ENCODE data around the gene HOMER2.

HOMER2 gene

DNA sequence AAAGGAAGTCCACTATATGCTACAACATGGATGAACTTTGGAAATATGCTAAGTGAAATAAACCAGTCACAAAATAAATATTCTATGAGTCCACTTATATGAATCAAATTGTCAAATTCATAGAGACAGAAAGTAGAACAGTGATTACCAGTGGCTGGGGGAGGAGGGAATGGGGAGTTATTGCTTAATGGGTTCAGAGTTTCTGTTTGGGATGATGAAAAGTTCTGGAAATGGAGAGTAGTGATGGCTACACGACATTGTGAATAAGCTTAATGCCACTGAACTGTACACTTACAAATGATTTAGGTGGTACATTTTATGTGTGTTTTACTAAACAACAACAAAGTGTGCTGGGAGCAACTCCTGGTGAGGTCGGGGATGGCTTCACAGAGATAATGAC is 38.1 kb downstream of the HOMER2 start:
- Histone ChIP-seq H3K9me3 (no peaks in the 10 kb centered on the region), H3K4me3 (ENCODE audit: low read depth in 1 of 2, low read length in 1 of 2) (no peak overlapping the region), H3K27ac (no peak overlapping the region), H3K27me3 (no peaks in the 10 kb centered on the region), H3K36me3 (no peaks in the 10 kb centered on the region), H3K4me1 (ENCODE audit: control insufficient read depth in 1 of 2, insufficient read depth in 1 of 2, low read depth in 1 of 2, low read length in 1 of 2) (no peaks in the 10 kb centered on the region)
- TF ChIP-seq, protein P1, sequence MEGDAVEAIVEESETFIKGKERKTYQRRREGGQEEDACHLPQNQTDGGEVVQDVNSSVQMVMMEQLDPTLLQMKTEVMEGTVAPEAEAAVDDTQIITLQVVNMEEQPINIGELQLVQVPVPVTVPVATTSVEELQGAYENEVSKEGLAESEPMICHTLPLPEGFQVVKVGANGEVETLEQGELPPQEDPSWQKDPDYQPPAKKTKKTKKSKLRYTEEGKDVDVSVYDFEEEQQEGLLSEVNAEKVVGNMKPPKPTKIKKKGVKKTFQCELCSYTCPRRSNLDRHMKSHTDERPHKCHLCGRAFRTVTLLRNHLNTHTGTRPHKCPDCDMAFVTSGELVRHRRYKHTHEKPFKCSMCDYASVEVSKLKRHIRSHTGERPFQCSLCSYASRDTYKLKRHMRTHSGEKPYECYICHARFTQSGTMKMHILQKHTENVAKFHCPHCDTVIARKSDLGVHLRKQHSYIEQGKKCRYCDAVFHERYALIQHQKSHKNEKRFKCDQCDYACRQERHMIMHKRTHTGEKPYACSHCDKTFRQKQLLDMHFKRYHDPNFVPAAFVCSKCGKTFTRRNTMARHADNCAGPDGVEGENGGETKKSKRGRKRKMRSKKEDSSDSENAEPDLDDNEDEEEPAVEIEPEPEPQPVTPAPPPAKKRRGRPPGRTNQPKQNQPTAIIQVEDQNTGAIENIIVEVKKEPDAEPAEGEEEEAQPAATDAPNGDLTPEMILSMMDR (IDR thresholded peaks at IDR 0.05), result no peak

DNA sequence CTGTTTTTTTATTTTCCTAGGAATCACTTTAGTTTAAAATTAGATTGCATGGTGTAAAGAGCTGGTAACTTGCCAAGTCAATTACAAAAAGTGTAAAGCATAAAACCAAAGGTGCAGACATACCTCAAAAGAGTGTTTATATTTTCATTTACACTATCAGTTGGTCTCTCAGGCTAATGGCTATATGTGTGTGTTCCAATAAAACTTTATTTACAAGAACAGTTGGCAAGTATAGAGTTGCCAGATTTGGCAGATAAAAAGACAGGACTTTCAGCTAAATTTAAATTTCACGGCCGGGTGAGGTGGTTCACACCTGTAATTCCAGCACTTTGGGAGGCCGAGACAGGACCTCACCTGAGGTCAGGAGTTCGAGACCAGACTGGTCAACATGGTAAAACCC is 41.1 kb downstream of the HOMER2 start:
- no peaks in the 10 kb centered on the region for H3K9me3 ChIP-seq
- H3K27me3 ChIP-seq, result no peaks in the 10 kb centered on the region
- no peaks in the 10 kb centered on the region for H3K4me1 ChIP-seq (ENCODE audit: control insufficient read depth in 1 of 2, insufficient read depth in 1 of 2, low read depth in 1 of 2, low read length in 1 of 2)
- no peak overlapping the region for H3K27ac ChIP-seq
- H3K36me3 ChIP-seq, result no peaks in the 10 kb centered on the region
- H3K4me3 ChIP-seq (ENCODE audit: low read depth in 1 of 2, low read length in 1 of 2), result no peak overlapping the region
- TF ChIP-seq, protein P1 (IDR thresholded peaks at IDR 0.05), result no peak

DNA sequence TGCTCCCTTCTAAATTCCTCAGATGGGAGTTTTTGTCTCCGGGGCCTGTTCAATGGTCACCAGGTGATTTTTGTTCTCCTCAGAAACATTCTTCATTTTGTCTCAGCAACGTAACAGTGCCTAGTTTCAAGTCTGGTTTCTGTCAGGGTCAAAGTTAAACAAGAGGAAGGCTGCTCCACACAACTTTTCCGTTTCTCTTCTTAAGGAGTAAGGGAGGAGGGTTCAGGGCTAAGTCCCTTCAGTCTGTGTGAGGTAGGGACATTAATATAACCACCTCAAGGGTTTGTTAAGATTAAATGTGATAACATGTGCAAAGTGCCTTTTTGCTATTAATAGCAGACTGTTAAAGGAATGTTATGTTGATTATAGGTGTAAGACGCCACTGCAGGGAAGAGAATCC is 41.8 kb downstream of the HOMER2 start:
- no peaks in the 10 kb centered on the region for H3K36me3 ChIP-seq
- TF ChIP-seq, protein P1 (IDR thresholded peaks at IDR 0.05), result no peak
- no peak overlapping the region for H3K27ac ChIP-seq

DNA sequence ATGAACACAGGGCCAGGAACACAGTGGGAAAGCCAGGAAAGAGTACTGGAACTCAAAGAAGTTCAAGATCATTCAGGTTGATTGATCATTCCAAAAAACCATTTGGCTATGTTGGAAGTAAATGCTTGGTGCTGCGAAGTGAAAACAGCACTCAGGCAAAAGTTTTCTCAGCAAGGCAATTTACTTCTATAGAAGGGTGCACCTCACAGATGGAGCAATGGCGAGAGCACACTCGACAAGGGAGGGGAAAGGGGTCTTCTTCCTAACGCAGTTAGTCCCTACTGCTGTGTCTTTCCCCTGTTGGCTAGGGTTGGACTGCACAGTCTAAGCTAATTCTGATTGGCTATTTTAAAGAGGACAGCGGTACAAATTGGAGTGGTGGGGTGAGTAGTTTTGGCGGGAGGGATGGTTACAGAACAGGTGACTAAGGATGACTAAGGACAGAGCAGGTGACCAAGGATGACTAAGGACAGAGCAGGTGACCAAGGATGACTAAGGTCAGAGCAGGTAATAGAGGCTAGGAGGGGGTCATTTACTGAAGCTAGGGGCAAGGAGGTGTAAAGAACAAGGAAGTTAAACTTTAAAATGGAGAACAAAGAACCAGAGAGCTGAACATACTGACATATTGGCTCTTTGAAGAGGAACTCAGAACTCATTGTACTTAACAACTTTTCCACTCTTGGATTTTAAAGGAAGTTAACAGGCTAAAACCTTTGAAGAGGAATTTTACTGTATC is 43.3 kb downstream of the HOMER2 start:
- Histone ChIP-seq H3K9me3 (no peaks in the 10 kb centered on the region), H3K27me3 (no peaks in the 10 kb centered on the region), H3K36me3 (no peaks in the 10 kb centered on the region), H3K4me3 (ENCODE audit: low read depth in 1 of 2, low read length in 1 of 2) (no peak overlapping the region), H3K27ac (no peak overlapping the region), H3K4me1 (ENCODE audit: control insufficient read depth in 1 of 2, insufficient read depth in 1 of 2, low read depth in 1 of 2, low read length in 1 of 2) (no peaks in the 10 kb centered on the region)
- TF ChIP-seq, protein P1 (IDR thresholded peaks at IDR 0.05), result no peak

More for the DNA sequence above, 41.8 kb downstream of the HOMER2 start:
- Histone ChIP-seq H3K9me3 (no peaks in the 10 kb centered on the region), H3K4me3 (ENCODE audit: low read depth in 1 of 2, low read length in 1 of 2) (no peak overlapping the region), H3K27me3 (no peaks in the 10 kb centered on the region), H3K4me1 (ENCODE audit: control insufficient read depth in 1 of 2, insufficient read depth in 1 of 2, low read depth in 1 of 2, low read length in 1 of 2) (no peaks in the 10 kb centered on the region)

DNA sequence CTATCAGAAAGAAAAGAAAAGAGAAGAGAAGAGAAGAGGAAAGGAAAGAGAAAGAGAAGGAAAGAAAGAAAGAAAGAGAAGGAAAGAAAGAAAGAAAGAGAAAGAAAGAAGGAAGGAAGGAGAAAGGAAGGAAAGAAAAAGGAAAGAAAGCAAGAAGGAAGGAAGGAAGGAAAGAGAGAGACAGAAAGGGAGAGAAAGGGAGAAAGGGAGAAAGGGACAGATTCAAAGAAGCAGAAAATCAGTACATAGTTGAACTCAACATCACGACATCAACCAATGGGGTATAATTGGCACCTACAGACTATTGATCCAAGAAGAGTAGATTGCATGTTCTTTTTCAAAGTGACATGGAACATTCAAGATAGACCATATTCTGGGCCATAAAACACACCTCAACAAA is 45.2 kb downstream of the HOMER2 start:
- TF ChIP-seq, protein P1 (IDR thresholded peaks at IDR 0.05), result no peak
- H3K9me3 ChIP-seq, result no peaks in the 10 kb centered on the region
- H3K27me3 ChIP-seq, result no peaks in the 10 kb centered on the region
- H3K27ac ChIP-seq, result no peak overlapping the region
- H3K36me3 ChIP-seq, result no peaks in the 10 kb centered on the region
- H3K4me1 ChIP-seq (ENCODE audit: control insufficient read depth in 1 of 2, insufficient read depth in 1 of 2, low read depth in 1 of 2, low read length in 1 of 2), result no peaks in the 10 kb centered on the region
- H3K4me3 ChIP-seq (ENCODE audit: low read depth in 1 of 2, low read length in 1 of 2), result no peak overlapping the region

Measured in neutrophil (primary cell).